HG03342 (cell line): ENCODE data around the gene ATP5PO.
A peak's percentile ranks its signal among the peaks of the same experiment; 100 is the strongest.

ENCODE experiments used
- ATAC-seq: cut with Tn5 transposase; IDR thresholded peaks from one replicate; pipeline ENCODE4 v1.9.1; 2021; ENCODE audit warnings: mild to moderate bottlenecking, moderate library complexity; ENCODE audit not compliant: unreplicated experiment

ATP5PO gene

GRCh38 chr21:33915368-33916199 lies at the start of gene ATP5PO:
ATP5PO (minus strand) TSS chr21:33915804; CDS start chr21:33915763, 41 bp downstream.
- peak; percentile 97 for ATAC-seq

- ATAC-seq, result no peak
These were observed 49.2 kb upstream of the ATP5PO start for GRCh38 chr21:33964706-33965325.

- ATAC-seq, result no peak
These were observed 48.4 kb upstream of the ATP5PO start for GRCh38 chr21:33963848-33964555.

GRCh38 chr21:33962290-33962689 lies 46.7 kb upstream of the ATP5PO start:
- ATAC-seq, result no peak

GRCh38 chr21:33961061-33961460 lies 45.5 kb upstream of the ATP5PO start:
- ATAC-seq, result no peak

- no peak for ATAC-seq
These were observed 44.1 kb upstream of the ATP5PO start for GRCh38 chr21:33959680-33960079.

GRCh38 chr21:33954395-33954794 lies 38.8 kb upstream of the ATP5PO start:
- ATAC-seq, result no peak

- ATAC-seq, result no peak
These were observed 35.9 kb upstream of the ATP5PO start for GRCh38 chr21:33951276-33952178.

- no peak for ATAC-seq
These were observed 35.0 kb upstream of the ATP5PO start for GRCh38 chr21:33950431-33951079.

GRCh38 chr21:33949516-33950430 lies 34.2 kb upstream of the ATP5PO start:
- no peak for ATAC-seq

GRCh38 chr21:33948951-33949444 lies 33.4 kb upstream of the ATP5PO start:
- ATAC-seq, result no peak

- peak; percentile 55 for ATAC-seq
These were observed 32.7 kb upstream of the ATP5PO start for GRCh38 chr21:33948096-33948950.

GRCh38 chr21:33947451-33948095 lies 32.0 kb upstream of the ATP5PO start:
- ATAC-seq, result peak; percentile 48

GRCh38 chr21:33945652-33946270 lies 30.2 kb upstream of the ATP5PO start:
- ATAC-seq, result no peak

GRCh38 chr21:33944185-33944763 lies 28.7 kb upstream of the ATP5PO start:
- ATAC-seq, result no peak

- ATAC-seq, result no peak
These were observed 27.7 kb upstream of the ATP5PO start for GRCh38 chr21:33943293-33943692.

- ATAC-seq, result no peak
These were observed 26.8 kb upstream of the ATP5PO start for GRCh38 chr21:33942426-33942825.
